Common myeloid progenitor, CD34-positive (primary cell): ENCODE measurements around the gene SLC25A51.

ENCODE experiments used
- CTCF ChIA-PET: fragments of 350-600 bp; sonication (Branson Sonifier 250); formaldehyde crosslinking; loops from one replicate; lab custom pipeline; 2021; ENCODE audit warnings: antibody characterized with exemption; lab: Charles Lee
- POLR2A ChIA-PET: fragments of 350-600 bp; sonication (Branson Sonifier 250); formaldehyde crosslinking; loops from one replicate; lab custom pipeline; 2021; ENCODE audit warnings: antibody characterized with exemption; lab: Charles Lee
- DNase-seq, 3 donors: peaks; one replicate each; pipeline versions ENCODE4 v3.0.0 to v3.0.0-alpha.2; 2013
- H3K27ac ChIP-seq, 2 experiments: 1 replicate in 1 of 2; 2 replicates in 1 of 2; pipeline ENCODE4 v1.7.0; 2013; ENCODE audit warnings: inconsistent platforms in 2 of 2, low read length in 2 of 2, mild to moderate bottlenecking in 2 of 2, low read depth in 1 of 2, moderate library complexity in 1 of 2; ENCODE audit not compliant: severe bottlenecking in 2 of 2, insufficient read depth in 1 of 2, poor library complexity in 1 of 2
- H3K27me3 ChIP-seq, 5 experiments: replicated peaks in 2 of 5; 1 replicate in 3 of 5; 2 replicates in 2 of 5; pipeline versions ENCODE4 v1.6.1 to v1.7.0; 2013; ENCODE audit warnings: low read length in 4 of 5, mild to moderate bottlenecking in 2 of 5, moderate library complexity in 2 of 5, inconsistent platforms in 1 of 5; ENCODE audit not compliant: insufficient read depth in 5 of 5, control insufficient read depth in 4 of 5
- H3K36me3 ChIP-seq, 4 experiments: 1 replicate in 2 of 4; 2 replicates in 2 of 4; pipeline versions ENCODE4 v1.6.1 to v1.7.0; 2013; ENCODE audit warnings: low read length in 3 of 4, control low read depth in 1 of 4, mild to moderate bottlenecking in 1 of 4; ENCODE audit not compliant: control insufficient read depth in 4 of 4, insufficient read depth in 4 of 4
- H3K4me1 ChIP-seq, 4 experiments: 1 replicate in 3 of 4; 2 replicates in 1 of 4; pipeline versions ENCODE4 v1.6.1 to v1.7.1; 2013; ENCODE audit warnings: low read length in 3 of 4, mild to moderate bottlenecking in 3 of 4, control low read depth in 1 of 4, inconsistent platforms in 1 of 4, moderate library complexity in 1 of 4; ENCODE audit not compliant: control insufficient read depth in 4 of 4, insufficient read depth in 4 of 4; ENCODE audit errors: control extremely low read depth in 1 of 4
- H3K4me3 ChIP-seq, 7 experiments: 1 replicate in 4 of 7; 2 replicates in 3 of 7; pipeline versions ENCODE4 v1.5.1 to v1.7.0; 2013; ENCODE audit warnings: mild to moderate bottlenecking in 7 of 7, low read length in 6 of 7, moderate library complexity in 6 of 7, inconsistent platforms in 2 of 7, low read depth in 2 of 7, control low read depth in 1 of 7; ENCODE audit not compliant: insufficient read depth in 4 of 7, control insufficient read depth in 1 of 7; ENCODE audit errors: extremely low read depth in 1 of 7
- H3K9me3 ChIP-seq, 5 experiments: 1 replicate in 4 of 5; 2 replicates in 1 of 5; pipeline versions ENCODE4 v1.6.1 to v1.7.1; 2013; ENCODE audit warnings: low read length in 4 of 5, mild to moderate bottlenecking in 2 of 5, inconsistent platforms in 1 of 5, low read depth in 1 of 5, moderate library complexity in 1 of 5; ENCODE audit not compliant: control insufficient read depth in 4 of 5, insufficient read depth in 2 of 5; ENCODE audit errors: control extremely low read depth in 1 of 5
- WGBS: methylation state at CpG from one replicate; pipeline ENCODE4 v1.1.5; 2013; ENCODE audit not compliant: insufficient coverage; 5-methylcytosine and 5-hydroxymethylcytosine counted together

Gene SLC25A51

GRCh38 chr9:37948417-37948980, 44.6 kb upstream of the SLC25A51 start:
- peaks cover 0 to 3% (median 1%) of the 10 kb centered on the region in 4 experiments for H3K36me3 ChIP-seq
- H3K27me3 ChIP-seq, result no peaks in the 10 kb centered on the region
- H3K4me1 ChIP-seq, result no peaks in the 10 kb centered on the region
- POLR2A ChIA-PET, result no interaction called here
- CTCF ChIA-PET, result interaction anchor here (1.2 kb wide), 1 partner anchor 9 kb away, joined by 5 read pairs; no protein-coding TSS in a partner anchor
- no peaks in the 10 kb centered on the region for H3K9me3 ChIP-seq
- no peak for DNase-seq
- H3K27ac ChIP-seq, result no peak overlapping the region
- 94% methylated on average over 16 of the region's 20 CpGs for WGBS
- H3K4me3 ChIP-seq, result no peak overlapping the region

DNA sequence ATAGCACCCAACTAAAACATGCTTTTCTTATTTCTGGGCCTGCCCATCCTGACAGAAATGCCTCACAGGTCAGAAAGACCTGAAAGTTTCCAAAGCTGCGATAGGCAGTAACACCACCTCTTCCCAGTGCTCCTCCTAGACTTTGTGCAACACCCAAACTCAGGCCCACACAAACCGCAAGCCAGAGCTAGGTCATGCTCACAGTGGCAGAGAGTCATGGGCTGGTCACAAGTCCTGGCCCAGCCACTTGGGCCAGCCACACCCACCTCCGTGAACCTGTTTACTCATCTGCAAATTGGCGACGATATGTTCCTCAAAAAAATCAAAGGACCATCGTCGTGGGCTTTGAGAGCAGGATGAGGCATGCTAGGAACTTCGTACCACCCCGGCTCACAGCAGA, 44.0 kb upstream of the SLC25A51 start:
- POLR2A ChIA-PET, result no interaction called here
- WGBS, result 94% methylated on average over 9 of the region's 9 CpGs
- Histone ChIP-seq H3K4me3 (no peak overlapping the region), H3K27me3 (no peaks in the 10 kb centered on the region), H3K4me1 (no peaks in the 10 kb centered on the region), H3K36me3 (peaks cover 0 to 3% (median 1%) of the 10 kb centered on the region in 4 experiments), H3K27ac (no peak overlapping the region), H3K9me3 (no peaks in the 10 kb centered on the region)
- CTCF ChIA-PET, result interaction anchor here (1.2 kb wide), 1 partner anchor 9 kb away, joined by 5 read pairs; no protein-coding TSS in a partner anchor
- DNase-seq, result no peak

DNA sequence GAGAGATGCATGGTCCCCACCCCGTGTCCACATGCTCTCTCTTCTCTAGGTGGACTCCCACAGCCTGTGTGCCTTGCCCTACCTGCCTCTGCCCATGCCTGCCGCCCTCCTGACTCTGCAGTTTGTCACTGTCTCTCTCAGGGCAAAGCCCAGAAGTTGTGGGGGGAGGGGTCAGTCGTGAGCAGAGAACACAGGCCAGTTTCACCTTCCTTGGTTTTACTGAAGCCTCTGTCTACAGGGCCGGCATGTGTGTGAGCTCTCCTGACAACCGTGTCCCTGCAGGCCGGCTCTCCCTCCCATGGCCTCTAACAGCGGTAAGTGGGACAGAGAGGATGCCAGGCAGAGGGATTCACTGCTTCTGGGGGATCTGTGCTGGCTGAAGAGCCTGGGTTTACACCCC, 43.5 kb upstream of the SLC25A51 start:
- POLR2A ChIA-PET, result no interaction called here
- DNase-seq, result no peak
- 100% methylated on average over 5 of the region's 7 CpGs for WGBS
- Histone ChIP-seq H3K9me3 (no peaks in the 10 kb centered on the region), H3K27ac (no peak overlapping the region), H3K4me3 (no peak overlapping the region), H3K4me1 (no peaks in the 10 kb centered on the region), H3K36me3 (peaks cover 0 to 3% (median 1%) of the 10 kb centered on the region in 4 experiments), H3K27me3 (no peaks in the 10 kb centered on the region)
- CTCF ChIA-PET, result interaction anchor here (0.6 kb wide), 1 partner anchor 32 kb away, joined by 3 read pairs; no protein-coding TSS in a partner anchor

- Histone ChIP-seq H3K36me3 (peaks cover 0 to 3% (median 1%) of the 10 kb centered on the region in 4 experiments), H3K9me3 (no peaks in the 10 kb centered on the region), H3K27ac (no peak overlapping the region), H3K4me3 (no peak overlapping the region), H3K27me3 (no peaks in the 10 kb centered on the region), H3K4me1 (no peaks in the 10 kb centered on the region)
- DNase-seq, result no peak
- POLR2A ChIA-PET, result no interaction called here
- WGBS, result 98% methylated on average over 7 of the region's 7 CpGs
- CTCF ChIA-PET, result interaction anchor here (0.6 kb wide), 1 partner anchor 32 kb away, joined by 3 read pairs; no protein-coding TSS in a partner anchor
Observed at GRCh38 chr9:37946971-37947370, 43.0 kb upstream of the SLC25A51 start.

- no peaks in the 10 kb centered on the region for H3K27me3 ChIP-seq
- ChIA-PET POLR2A (interaction anchor here (0.5 kb wide), 1 partner anchor 14 kb away, joined by 4 read pairs; no protein-coding TSS in a partner anchor), CTCF (no interaction called here)
- no peak for DNase-seq
- H3K9me3 ChIP-seq, result no peaks in the 10 kb centered on the region
- 97% methylated on average over 7 of the region's 8 CpGs for WGBS
- H3K27ac ChIP-seq, result no peak overlapping the region
- peaks cover 0 to 3% (median 1%) of the 10 kb centered on the region in 4 experiments for H3K36me3 ChIP-seq
- H3K4me3 ChIP-seq, result no peak overlapping the region
- no peaks in the 10 kb centered on the region for H3K4me1 ChIP-seq
Observed at GRCh38 chr9:37946041-37946440, 42.1 kb upstream of the SLC25A51 start.

DNA sequence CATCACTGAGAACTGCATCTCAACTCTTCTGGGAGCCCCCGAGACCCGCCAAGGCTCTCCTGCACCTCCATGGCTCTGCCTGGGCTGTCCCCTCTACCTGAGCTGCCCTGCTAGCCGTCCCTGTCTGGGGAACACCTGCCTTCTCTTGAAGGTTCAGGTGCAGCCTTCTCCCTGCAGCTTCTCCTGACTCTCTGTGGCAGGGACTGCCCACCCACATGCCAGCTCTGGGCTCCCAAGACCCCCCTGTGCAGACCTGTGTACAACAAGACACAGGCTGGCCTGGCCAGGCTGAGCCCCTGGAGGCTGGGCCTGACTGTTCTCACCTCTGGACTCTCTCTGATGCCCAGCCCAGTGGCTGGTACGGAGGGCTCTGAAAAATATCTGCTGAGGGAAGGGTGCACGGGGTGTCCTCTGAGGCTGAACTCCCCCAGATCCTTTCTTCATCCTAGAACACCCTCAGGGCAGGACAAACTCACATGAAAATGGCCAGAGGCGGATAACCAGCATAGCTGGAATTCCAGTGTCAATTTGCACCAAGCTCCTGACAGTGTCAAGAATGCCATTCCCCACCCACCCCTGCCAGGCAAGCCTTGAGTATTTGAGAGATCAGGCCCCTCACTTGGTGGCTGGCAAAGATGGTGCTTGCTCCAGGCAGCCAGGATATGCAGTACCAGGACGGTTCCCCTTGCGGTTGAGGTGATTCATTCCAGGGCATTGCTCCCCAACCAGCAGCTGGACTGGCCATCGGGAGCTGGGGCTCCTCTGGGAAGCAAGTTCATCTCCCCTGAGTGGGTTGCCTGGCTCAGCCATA, 40.9 kb upstream of the SLC25A51 start:
- Histone ChIP-seq H3K9me3 (no peaks in the 10 kb centered on the region), H3K4me3 (no peak overlapping the region), H3K27me3 (no peaks in the 10 kb centered on the region), H3K36me3 (peaks cover 0 to 3% (median 1%) of the 10 kb centered on the region in 4 experiments), H3K27ac (no peak overlapping the region), H3K4me1 (no peaks in the 10 kb centered on the region)
- ChIA-PET CTCF (interaction anchor here (1.7 kb wide), 1 partner anchor 31 kb away, joined by 8 read pairs; no protein-coding TSS in a partner anchor), POLR2A (no interaction called here)
- 97% methylated on average over 5 of the region's 9 CpGs for WGBS
- DNase-seq, result no peak

DNA sequence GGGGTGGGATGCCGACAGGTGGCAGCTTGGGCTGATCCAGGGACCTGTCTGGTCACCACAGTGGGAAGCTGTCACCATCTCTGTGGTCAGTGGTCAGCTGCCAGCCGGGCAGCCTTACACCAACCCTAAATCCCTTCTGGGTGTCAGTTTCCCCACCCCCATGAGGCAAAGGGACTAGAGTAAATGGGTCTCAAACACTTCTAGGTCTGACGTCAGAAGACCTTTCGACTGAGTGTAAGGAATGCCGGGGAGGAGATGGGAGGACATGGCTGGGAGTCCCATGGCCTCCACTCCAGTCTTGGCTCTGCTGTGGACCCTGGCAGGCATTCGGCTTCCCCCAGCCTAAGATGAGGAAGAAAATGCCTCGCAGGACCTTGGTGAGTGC, 40.3 kb upstream of the SLC25A51 start:
- 75% methylated on average over 4 of the region's 7 CpGs for WGBS
- POLR2A ChIA-PET, result no interaction called here
- Histone ChIP-seq H3K27me3 (no peaks in the 10 kb centered on the region), H3K27ac (no peak overlapping the region), H3K4me3 (no peak overlapping the region), H3K4me1 (no peaks in the 10 kb centered on the region), H3K36me3 (peaks cover 0 to 3% (median 1%) of the 10 kb centered on the region in 4 experiments), H3K9me3 (no peaks in the 10 kb centered on the region)
- no peak for DNase-seq
- CTCF ChIA-PET, result interaction anchor here (1.7 kb wide), 1 partner anchor 30 kb away, joined by 8 read pairs; no protein-coding TSS in a partner anchor
